Measurements from ENCODE around the gene ADI1. TPM values are rescaled to one million over a fixed set of nuclear protein-coding genes. Genes with fewer than 3 reads are reported as not detected.

The ADI1 gene, protein sequence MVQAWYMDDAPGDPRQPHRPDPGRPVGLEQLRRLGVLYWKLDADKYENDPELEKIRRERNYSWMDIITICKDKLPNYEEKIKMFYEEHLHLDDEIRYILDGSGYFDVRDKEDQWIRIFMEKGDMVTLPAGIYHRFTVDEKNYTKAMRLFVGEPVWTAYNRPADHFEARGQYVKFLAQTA
- 100 to 1,000 TPM in 1 of 4 donors, 10 to 100 TPM in 3; 90.0 to 130 (median 96.9) TPM for total RNA-seq

DNA sequence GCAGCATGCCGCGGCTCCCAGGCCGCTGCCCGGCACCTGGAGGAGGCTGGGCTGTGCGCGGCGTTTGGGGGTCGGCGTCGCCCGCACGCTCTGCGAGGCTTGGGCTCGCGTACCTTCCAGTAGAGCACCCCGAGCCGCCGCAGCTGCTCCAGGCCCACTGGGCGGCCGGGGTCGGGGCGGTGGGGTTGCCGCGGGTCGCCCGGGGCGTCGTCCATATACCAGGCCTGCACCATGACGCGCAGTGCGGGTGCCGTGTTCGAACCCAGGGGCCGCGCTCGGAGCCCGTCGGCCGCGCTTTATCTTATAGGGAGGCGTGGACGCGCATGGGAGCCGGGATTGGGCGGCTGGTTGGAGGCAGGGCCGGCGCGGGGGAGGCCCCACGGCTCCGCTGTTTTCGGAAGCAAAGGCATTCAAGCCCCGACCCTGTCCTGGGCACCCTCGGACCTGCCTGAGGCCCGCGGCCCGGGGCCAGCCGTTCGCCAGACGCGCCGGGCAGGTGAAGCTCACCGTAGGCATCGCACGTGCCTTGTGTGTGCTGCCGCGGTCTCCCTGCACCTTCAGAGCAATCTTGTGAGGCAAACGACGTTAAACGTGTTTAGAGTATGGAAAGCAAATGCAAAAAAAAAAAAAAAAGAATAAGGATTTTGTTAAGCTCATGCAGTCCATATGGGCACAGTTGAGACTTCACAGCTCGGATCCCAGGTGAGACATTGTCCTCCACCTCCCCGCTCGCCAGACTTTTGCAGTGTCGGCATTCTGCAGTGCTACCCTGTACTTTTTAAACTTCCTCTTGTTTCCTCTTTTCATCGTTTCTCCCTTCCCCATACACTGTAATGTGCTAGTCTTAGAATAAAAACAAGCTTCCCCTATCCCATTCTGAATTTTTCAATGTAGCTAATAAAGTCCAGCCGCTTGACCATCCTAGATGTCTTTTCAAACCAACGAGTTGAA is at the start of gene ADI1:
Gene ADI1 (minus strand): TSS at position 277 of the 951 bp plus-strand sequence. CDS start 44 bp downstream, at position 233.
- intact Hi-C loops (cut with DNase I), result loop anchor here (5.0 kb wide), 2 partner anchors 47 to 58 kb away; partner anchors contain the start of gene RPS7
- Histone ChIP-seq H3K4me3 (peak within 1 kb of the TSS; percentile 86 to 96 (median 91)), H3K36me3 (peaks cover 0 to 4% (median 0%) of the 10 kb centered on the region in 4 donors), H3K9me3 (no peaks in the 10 kb centered on the region), H3K27me3 (no peaks in the 10 kb centered on the region), H3K27ac (replicated peaks in 1 of 4) (peak within 1 kb of the TSS; percentile 99 to 100 (median 100)), H3K4me1 (peaks cover 28 to 64% (median 56%) of the 10 kb centered on the region in 4 donors)
- peak; percentile 95 for DNase-seq (ENCODE audit: extremely low spot score)
- TF ChIP-seq POLR2AphosphoS5 (IDR thresholded peaks at IDR 0.05) (peak; percentile 30 to 94), EP300 (IDR thresholded peaks at IDR 0.05) (no peak), POLR2A (IDR thresholded peaks at IDR 0.05; ENCODE audit: low read depth) (peak; percentile 44)
- WGBS, result 3% methylated on average over 43 of the region's 76 CpGs

DNA sequence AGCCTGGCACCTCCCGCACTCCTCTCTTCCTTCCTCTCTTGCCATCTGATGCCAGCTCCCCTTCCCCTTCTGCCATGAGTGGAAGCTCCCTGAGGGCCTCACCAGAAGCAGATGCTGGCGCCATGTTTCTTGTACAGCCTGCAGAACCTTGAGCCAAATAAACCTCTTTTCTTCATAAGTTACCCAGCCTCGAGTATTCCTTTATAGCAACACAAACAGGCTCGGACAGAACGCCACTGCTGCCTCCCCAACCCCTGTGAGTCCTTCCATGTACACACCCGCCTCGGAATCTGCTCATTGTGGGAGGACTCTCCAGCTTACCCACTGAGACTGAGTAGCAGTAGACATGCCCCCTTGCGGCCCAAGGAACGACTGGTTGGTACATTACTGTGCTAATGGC is 47.5 kb upstream of the ADI1 start:
- intact Hi-C loops (cut with DNase I), result no loop called here
- Histone ChIP-seq H3K4me1 (no peaks in the 10 kb centered on the region), H3K27me3 (no peaks in the 10 kb centered on the region), H3K9me3 (no peaks in the 10 kb centered on the region), H3K27ac (replicated peaks in 1 of 4) (no peak overlapping the region), H3K4me3 (no peak overlapping the region), H3K36me3 (peaks cover 0 to 8% (median 0%) of the 10 kb centered on the region in 4 donors)
- 95% methylated on average over 9 of the region's 9 CpGs for WGBS
- no peak for DNase-seq (ENCODE audit: extremely low spot score)
- no peak for TF ChIP-seq POLR2A (IDR thresholded peaks at IDR 0.05; ENCODE audit: low read depth)
- TF ChIP-seq, protein P1, sequence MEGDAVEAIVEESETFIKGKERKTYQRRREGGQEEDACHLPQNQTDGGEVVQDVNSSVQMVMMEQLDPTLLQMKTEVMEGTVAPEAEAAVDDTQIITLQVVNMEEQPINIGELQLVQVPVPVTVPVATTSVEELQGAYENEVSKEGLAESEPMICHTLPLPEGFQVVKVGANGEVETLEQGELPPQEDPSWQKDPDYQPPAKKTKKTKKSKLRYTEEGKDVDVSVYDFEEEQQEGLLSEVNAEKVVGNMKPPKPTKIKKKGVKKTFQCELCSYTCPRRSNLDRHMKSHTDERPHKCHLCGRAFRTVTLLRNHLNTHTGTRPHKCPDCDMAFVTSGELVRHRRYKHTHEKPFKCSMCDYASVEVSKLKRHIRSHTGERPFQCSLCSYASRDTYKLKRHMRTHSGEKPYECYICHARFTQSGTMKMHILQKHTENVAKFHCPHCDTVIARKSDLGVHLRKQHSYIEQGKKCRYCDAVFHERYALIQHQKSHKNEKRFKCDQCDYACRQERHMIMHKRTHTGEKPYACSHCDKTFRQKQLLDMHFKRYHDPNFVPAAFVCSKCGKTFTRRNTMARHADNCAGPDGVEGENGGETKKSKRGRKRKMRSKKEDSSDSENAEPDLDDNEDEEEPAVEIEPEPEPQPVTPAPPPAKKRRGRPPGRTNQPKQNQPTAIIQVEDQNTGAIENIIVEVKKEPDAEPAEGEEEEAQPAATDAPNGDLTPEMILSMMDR (IDR thresholded peaks at IDR 0.05), result no peak

DNA sequence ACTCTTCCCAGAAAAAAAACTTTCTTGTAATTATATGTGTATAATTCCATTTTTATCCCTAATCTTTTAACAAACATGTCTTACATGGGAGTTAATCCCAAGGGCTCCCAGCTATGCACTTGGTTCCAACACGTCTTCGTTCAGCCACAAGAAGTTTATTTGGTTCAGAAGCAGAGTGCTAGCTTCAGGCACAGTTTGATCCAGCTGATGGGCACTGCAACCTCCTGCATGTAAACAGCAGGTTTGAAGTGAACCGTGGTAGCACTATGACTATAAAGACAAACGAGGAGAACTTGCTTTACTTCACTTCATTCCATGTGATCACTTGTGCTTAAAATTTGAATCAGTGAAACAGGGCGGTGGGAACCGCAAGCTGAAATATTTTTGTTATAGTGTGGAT is 45.8 kb upstream of the ADI1 start:
- no peak overlapping the region for H3K4me3 ChIP-seq
- TF ChIP-seq, protein P1 (IDR thresholded peaks at IDR 0.05), result no peak
- no peak for TF ChIP-seq POLR2A (IDR thresholded peaks at IDR 0.05; ENCODE audit: low read depth)
- TF ChIP-seq POLR2AphosphoS5 (IDR thresholded peaks at IDR 0.05), result no peak
- TF ChIP-seq EP300 (IDR thresholded peaks at IDR 0.05), result no peak
- 88% methylated on average over 6 of the region's 6 CpGs for WGBS
- no peaks in the 10 kb centered on the region for H3K4me1 ChIP-seq
- H3K36me3 ChIP-seq, result peaks cover 0 to 5% (median 0%) of the 10 kb centered on the region in 4 donors
- no peak for DNase-seq (ENCODE audit: extremely low spot score)
- H3K27ac ChIP-seq (replicated peaks in 1 of 4), result no peak overlapping the region
- H3K9me3 ChIP-seq, result no peaks in the 10 kb centered on the region
- no peaks in the 10 kb centered on the region for H3K27me3 ChIP-seq
- intact Hi-C loops (cut with DNase I), result no loop called here

DNA sequence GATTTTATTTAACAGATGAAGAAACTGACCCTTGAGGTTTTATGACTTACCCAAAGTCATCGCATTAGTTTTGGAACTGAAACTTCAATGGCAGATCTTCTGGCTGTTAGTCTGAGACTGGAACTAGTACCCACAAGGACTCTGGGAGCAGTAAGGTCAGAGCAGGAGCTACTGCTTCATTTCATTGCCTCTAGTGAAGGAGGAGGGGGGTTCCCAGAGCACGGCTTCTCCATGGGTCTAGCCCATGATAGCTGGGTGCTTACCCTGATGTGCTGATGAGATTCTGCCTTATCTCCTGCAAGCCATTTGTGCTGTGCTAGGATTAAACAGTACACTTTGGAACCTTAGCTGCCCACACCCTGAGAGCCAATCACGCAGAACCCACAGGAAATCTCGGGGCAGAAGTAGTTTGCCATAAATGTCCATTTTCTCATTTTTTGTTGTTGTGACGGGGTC is 44.2 kb upstream of the ADI1 start:
- Histone ChIP-seq H3K4me3 (no peak overlapping the region), H3K9me3 (no peaks in the 10 kb centered on the region), H3K27me3 (no peaks in the 10 kb centered on the region), H3K27ac (replicated peaks in 1 of 4) (no peak overlapping the region), H3K36me3 (peaks cover 0 to 9% (median 0%) of the 10 kb centered on the region in 4 donors), H3K4me1 (peaks cover 8 to 10% (median 9%) of the 10 kb centered on the region in 4 donors)
- intact Hi-C loops (cut with DNase I), result no loop called here
- WGBS, result 92% methylated on average over 5 of the region's 5 CpGs
- no peak for DNase-seq (ENCODE audit: extremely low spot score)
- TF ChIP-seq EP300 (IDR thresholded peaks at IDR 0.05), result no peak
- no peak for TF ChIP-seq POLR2A (IDR thresholded peaks at IDR 0.05; ENCODE audit: low read depth)
- TF ChIP-seq, protein P1 (IDR thresholded peaks at IDR 0.05), result no peak
- no peak for TF ChIP-seq POLR2AphosphoS5 (IDR thresholded peaks at IDR 0.05)

Measured in esophagus muscularis mucosa (tissue), 4 donors.